Measurements from ENCODE around the gene THOC5. TPM values are rescaled to one million over a fixed set of nuclear protein-coding genes. Genes with fewer than 3 reads are reported as not detected.

The THOC5 gene
- total and polyA plus RNA-seq, 3 donors from 2014 or later, result 46.0 to 59.1 (median 58.7) TPM

GRCh38 chr22:29463629-29464028, 89.9 kb downstream of the THOC5 start:
- WGBS, 2 donors, result 90 to 93% methylated on average over 5 to 7 of the region's 7 CpGs
- no peaks in the 10 kb centered on the region for H3K4me1 ChIP-seq
- H3K9me3 ChIP-seq, result no peaks in the 10 kb centered on the region
- no peaks in the 10 kb centered on the region for H3K36me3 ChIP-seq (ENCODE audit: low read depth, missing control alignments)
- DNase-seq, result no peak
- no peak overlapping the region for H3K27ac ChIP-seq
- TF ChIP-seq POLR2A (IDR thresholded peaks at IDR 0.05), result no peak
- TF ChIP-seq, protein P1, sequence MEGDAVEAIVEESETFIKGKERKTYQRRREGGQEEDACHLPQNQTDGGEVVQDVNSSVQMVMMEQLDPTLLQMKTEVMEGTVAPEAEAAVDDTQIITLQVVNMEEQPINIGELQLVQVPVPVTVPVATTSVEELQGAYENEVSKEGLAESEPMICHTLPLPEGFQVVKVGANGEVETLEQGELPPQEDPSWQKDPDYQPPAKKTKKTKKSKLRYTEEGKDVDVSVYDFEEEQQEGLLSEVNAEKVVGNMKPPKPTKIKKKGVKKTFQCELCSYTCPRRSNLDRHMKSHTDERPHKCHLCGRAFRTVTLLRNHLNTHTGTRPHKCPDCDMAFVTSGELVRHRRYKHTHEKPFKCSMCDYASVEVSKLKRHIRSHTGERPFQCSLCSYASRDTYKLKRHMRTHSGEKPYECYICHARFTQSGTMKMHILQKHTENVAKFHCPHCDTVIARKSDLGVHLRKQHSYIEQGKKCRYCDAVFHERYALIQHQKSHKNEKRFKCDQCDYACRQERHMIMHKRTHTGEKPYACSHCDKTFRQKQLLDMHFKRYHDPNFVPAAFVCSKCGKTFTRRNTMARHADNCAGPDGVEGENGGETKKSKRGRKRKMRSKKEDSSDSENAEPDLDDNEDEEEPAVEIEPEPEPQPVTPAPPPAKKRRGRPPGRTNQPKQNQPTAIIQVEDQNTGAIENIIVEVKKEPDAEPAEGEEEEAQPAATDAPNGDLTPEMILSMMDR (IDR thresholded peaks at IDR 0.05), result no peak
- intact Hi-C loops (cut with DNase I; ENCODE audit: low total_unique reads), result no loop called here
- H3K27me3 ChIP-seq, result no peaks in the 10 kb centered on the region
- no peak overlapping the region for H3K4me3 ChIP-seq

DNA sequence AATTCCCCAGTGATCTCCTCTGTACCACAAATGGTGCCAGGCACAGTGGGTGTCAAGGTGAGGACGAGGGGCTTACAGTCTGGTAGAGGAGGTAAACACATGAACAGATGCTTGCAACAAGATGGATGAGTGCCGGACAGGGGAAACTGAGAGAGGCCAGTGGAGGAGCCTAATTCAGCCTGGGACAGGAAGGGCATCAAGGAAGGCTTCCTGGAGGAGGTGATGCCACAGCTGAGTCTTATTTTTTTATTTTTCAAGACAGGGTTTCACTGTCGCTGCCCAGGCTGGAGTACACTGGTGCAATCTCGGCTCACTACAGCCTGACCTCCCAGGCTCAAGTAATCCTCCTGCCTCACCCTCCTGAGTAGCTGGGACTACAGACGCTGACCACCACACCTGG, 92.3 kb downstream of the THOC5 start:
- Histone ChIP-seq H3K4me1 (peaks cover under 1% of the 10 kb centered on the region), H3K27ac (no peak overlapping the region), H3K27me3 (no peaks in the 10 kb centered on the region), H3K4me3 (no peak overlapping the region), H3K9me3 (no peaks in the 10 kb centered on the region), H3K36me3 (ENCODE audit: low read depth, missing control alignments) (no peaks in the 10 kb centered on the region)
- DNase-seq, result no peak
- intact Hi-C loops (cut with DNase I; ENCODE audit: low total_unique reads), result no loop called here
- 82 to 90% methylated on average over 5 of the region's 5 CpGs for WGBS, 2 donors
- TF ChIP-seq, protein P1 (IDR thresholded peaks at IDR 0.05), result no peak
- TF ChIP-seq POLR2A (IDR thresholded peaks at IDR 0.05), result no peak

- H3K4me1 ChIP-seq, result peaks cover 4% of the 10 kb centered on the region
- no peak overlapping the region for H3K4me3 ChIP-seq
- H3K27ac ChIP-seq, result no peak overlapping the region
- 78 to 100% methylated on average over 2 to 9 of the region's 9 CpGs for WGBS, 2 donors
- no peaks in the 10 kb centered on the region for H3K36me3 ChIP-seq (ENCODE audit: low read depth, missing control alignments)
- TF ChIP-seq, protein P1 (IDR thresholded peaks at IDR 0.05), result no peak
- no peak for TF ChIP-seq POLR2A (IDR thresholded peaks at IDR 0.05)
- intact Hi-C loops (cut with DNase I; ENCODE audit: low total_unique reads), result no loop called here
- H3K9me3 ChIP-seq, result no peaks in the 10 kb centered on the region
- H3K27me3 ChIP-seq, result no peaks in the 10 kb centered on the region
- no peak for DNase-seq
These were observed 93.8 kb downstream of the THOC5 start for GRCh38 chr22:29459773-29460172.

GRCh38 chr22:29458551-29458950, 95.0 kb downstream of the THOC5 start:
- H3K4me1 ChIP-seq, result peaks cover 15% of the 10 kb centered on the region
- no peak for TF ChIP-seq POLR2A (IDR thresholded peaks at IDR 0.05)
- TF ChIP-seq, protein P1 (IDR thresholded peaks at IDR 0.05), result no peak

DNA sequence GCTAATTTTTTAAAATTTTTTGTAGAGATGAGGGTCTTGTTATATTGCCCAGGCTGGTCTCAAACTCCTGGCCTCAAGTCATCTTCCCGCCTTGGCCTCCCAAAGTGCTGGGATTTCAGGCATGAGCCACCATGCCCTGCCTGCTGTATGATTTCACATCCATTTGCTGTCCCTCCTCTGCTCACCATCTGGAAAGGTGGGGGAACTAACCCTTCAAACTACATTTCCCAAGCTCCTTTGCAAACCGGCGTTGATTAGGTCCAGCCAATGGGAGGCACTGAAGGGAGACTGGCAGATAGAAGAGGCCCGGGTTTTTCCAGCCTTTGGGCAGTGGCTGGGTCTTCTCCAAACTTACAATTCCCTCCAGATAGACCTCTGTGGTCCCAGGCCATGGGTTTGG, 95.8 kb downstream of the THOC5 start:
- no peak for TF ChIP-seq POLR2A (IDR thresholded peaks at IDR 0.05)
- Histone ChIP-seq H3K27ac (no peak overlapping the region), H3K4me1 (peaks cover 15% of the 10 kb centered on the region), H3K9me3 (no peaks in the 10 kb centered on the region), H3K36me3 (ENCODE audit: low read depth, missing control alignments) (no peaks in the 10 kb centered on the region), H3K27me3 (no peaks in the 10 kb centered on the region), H3K4me3 (no peak overlapping the region)
- intact Hi-C loops (cut with DNase I; ENCODE audit: low total_unique reads), result no loop called here
- DNase-seq, result peak; percentile 56
- 63 to 64% methylated on average over 4 of the region's 4 CpGs for WGBS, 2 donors

More at GRCh38 chr22:29458551-29458950, 95.0 kb downstream of the THOC5 start:
- intact Hi-C loops (cut with DNase I; ENCODE audit: low total_unique reads), result no loop called here
- Histone ChIP-seq H3K4me3 (no peak overlapping the region), H3K36me3 (ENCODE audit: low read depth, missing control alignments) (no peaks in the 10 kb centered on the region), H3K27ac (no peak overlapping the region), H3K9me3 (no peaks in the 10 kb centered on the region), H3K27me3 (no peaks in the 10 kb centered on the region)
- no peak for DNase-seq
